GM12878 (cell line): ENCODE measurements around the gene KCNJ14. TPM values are rescaled to one million over a fixed set of nuclear protein-coding genes. Genes with fewer than 3 reads are reported as not detected.

ENCODE experiments used
- CBFB ChIP-seq: IDR thresholded peaks from 2 replicates; pipeline ENCODE4 v1.6.1; 2016; ENCODE audit warnings: antibody characterized with exemption, low read depth
- CTCF ChIP-seq, 3 experiments: IDR thresholded peaks in 2 of 3; conservative IDR thresholded peaks in 1 of 3; 2 replicates each; pipeline ENCODE4 v1.5.1; 2011; ENCODE audit warnings: low read depth in 3 of 3, low read length in 3 of 3, mild to moderate bottlenecking in 3 of 3, control low read depth in 2 of 3, moderate library complexity in 2 of 3, inconsistent platforms in 1 of 3, mixed read lengths in 1 of 3; ENCODE audit not compliant: control insufficient read depth in 2 of 3, insufficient read depth in 1 of 3; ENCODE audit errors: extremely low read depth in 1 of 3
- DPF2 ChIP-seq: fragments of 450-650 bp; IDR thresholded peaks from 2 replicates; pipeline ENCODE4 v1.6.1; 2017; ENCODE audit warnings: mild to moderate bottlenecking
- E2F8 ChIP-seq: fragments of 450-650 bp; IDR thresholded peaks from 2 replicates; pipeline ENCODE4 v1.6.1; 2018; ENCODE audit warnings: mild to moderate bottlenecking, low read depth, moderate library complexity; ENCODE audit not compliant: partially characterized antibody
- HDGF ChIP-seq: fragments of 450-650 bp; IDR thresholded peaks from 2 replicates; pipeline ENCODE4 v1.6.1; 2016; ENCODE audit warnings: antibody characterized with exemption
- HSF1 ChIP-seq: fragments of 150-350 bp; IDR thresholded peaks from 2 replicates; pipeline ENCODE4 v1.6.1; 2014; ENCODE audit warnings: mild to moderate bottlenecking, low read depth, low read length
- JUNB ChIP-seq: IDR thresholded peaks from 2 replicates; pipeline ENCODE4 v1.6.1; 2016; ENCODE audit warnings: antibody characterized with exemption, mild to moderate bottlenecking
- KLF5 ChIP-seq: fragments of 450-650 bp; IDR thresholded peaks from 2 replicates; pipeline ENCODE4 v1.6.1; 2014; ENCODE audit warnings: mild to moderate bottlenecking; ENCODE audit not compliant: partially characterized antibody
- LARP7 ChIP-seq: fragments of 450-650 bp; IDR thresholded peaks from 2 replicates; pipeline ENCODE4 v1.6.1; 2017; ENCODE audit warnings: mild to moderate bottlenecking
- MYC ChIP-seq: IDR thresholded peaks from 2 replicates; pipeline ENCODE4 v1.6.1; 2011; ENCODE audit warnings: mild to moderate bottlenecking, low read length, moderate library complexity, inconsistent platforms; ENCODE audit not compliant: insufficient read depth, insufficient replicate concordance, insufficient read length, severe bottlenecking
- POLR2A ChIP-seq: IDR thresholded peaks from 2 replicates; pipeline ENCODE4 v1.6.1; 2011; ENCODE audit warnings: low read depth, mild to moderate bottlenecking, low read length
- RAD51 ChIP-seq: fragments of 450-650 bp; IDR thresholded peaks from 2 replicates; pipeline ENCODE4 v1.6.1; 2016; ENCODE audit warnings: moderate library complexity, mild to moderate bottlenecking, inconsistent platforms
- REST ChIP-seq: IDR thresholded peaks from 2 replicates; pipeline ENCODE4 v1.6.1; 2012; ENCODE audit warnings: mild to moderate bottlenecking, low read depth, low read length
- SP1 ChIP-seq: IDR thresholded peaks from one replicate; pipeline ENCODE4 v1.6.1; 2011; ENCODE audit warnings: low read depth, low read length
- STAT3 ChIP-seq: IDR thresholded peaks from 2 replicates; pipeline ENCODE4 v1.6.1; 2011; ENCODE audit warnings: low read depth, low read length, improper control_type of control experiment
- TCF7 ChIP-seq: IDR thresholded peaks from 2 replicates; pipeline ENCODE4 v1.6.1; 2014; ENCODE audit warnings: antibody characterized with exemption, borderline replicate concordance
- USF2 ChIP-seq: IDR thresholded peaks from 2 replicates; pipeline ENCODE4 v1.6.1; 2011; ENCODE audit warnings: low read depth, low read length, improper control_type of control experiment, borderline replicate concordance
- YY1 ChIP-seq: IDR thresholded peaks from 2 replicates; pipeline ENCODE4 v1.6.1; 2011; ENCODE audit warnings: low read depth, mild to moderate bottlenecking, low read length
- ZNF207 ChIP-seq: fragments of 450-650 bp; IDR thresholded peaks from 2 replicates; pipeline ENCODE4 v1.6.1; 2014; ENCODE audit warnings: antibody characterized with exemption, mild to moderate bottlenecking, borderline replicate concordance
- polyA plus RNA-seq, 11 experiments: library from polyadenylated mRNA; depleted of rRNA in 4 of 11; unstranded in 6 of 11; stranded (reverse) in 5 of 11; fragments of >200 nt; fragmentation: Nextera tagmentation in 4 of 11; fragmentation: Illumina TruSeq in 1 of 11; extraction: Ambion mirVana in 4 of 11; extraction: Trizol in 1 of 11; gene quantifications; 1 replicate in 1 of 11; 2 replicates in 10 of 11; pipeline versions ENCODE4 v1.2.1 to v1.2.3, GENCODE V29; 2011 to 2016; ENCODE audit warnings: inconsistent platforms in 2 of 11, missing spikeins in 2 of 11, low read depth in 1 of 11
- total RNA-seq, 4 experiments: library from RNA; depleted of rRNA in 3 of 4; stranded (reverse); fragments of >200 nt in 3 of 4; fragmentation: Illumina TruSeq in 1 of 4; extraction: Trizol in 1 of 4; gene quantifications; 2 replicates each; pipeline versions ENCODE4 v1.2.1 to v1.2.3, GENCODE V29; 2013 to 2021

KCNJ14 gene
- total and polyA plus RNA-seq, 10 of the 15 experiments (the other 5 are each of a cell fraction or from before 2014, with no cell fraction given) = 0.24 to 1.4 (median 0.42) TPM

- TF ChIP-seq SP1 (peak; percentile 10), MYC (peak; percentile 88), E2F8 (no peak), CTCF (IDR thresholded peaks at IDR 0.05 in 2 of 3, conservative IDR thresholded peaks at IDR 0.05 in 1 of 3; ENCODE audit: control insufficient read depth in 2 of 3, extremely low read depth in 1 of 3, insufficient read depth in 1 of 3, low read depth in 3 of 3, low read length in 3 of 3) (0 out of 6 replicates have a peak, but pooled peaks of 1 of the 3 experiments have one; percentile 1), JUNB (no peak; the same call in 1 of the 2 replicates), KLF5 (no peak), STAT3 (no peak), TCF7 (no peak), ZNF207 (peak; percentile 76; the same call in 1 of the 2 replicates), USF2 (no peak), CBFB (peak; percentile 90), DPF2 (0 out of 2 replicates have a peak, but pooled peaks have one; percentile 16), YY1 (peak; percentile 98), HDGF (0 out of 2 replicates have a peak, but pooled peaks have one; percentile 60), LARP7 (peak; percentile 75), REST (no peak), HSF1 (no peak), POLR2A (peak; percentile 93), RAD51 (peak; percentile 33; the same call in 1 of the 2 replicates)
Observed at GRCh38 chr19:48445606-48446481, 9.5 kb upstream of the KCNJ14 start, which contains the start of gene GRWD1 (continued).
